Suppressor macrophage (primary cell): ENCODE measurements around the gene MAP4K3.

Experiments
- DNase-seq, 4 experiments: peaks; one replicate each; pipeline ENCODE4 v3.0.0-alpha.2; 2020 to 2022
- total RNA-seq, 17 experiments: gene quantifications; one replicate each; lab custom pipeline; 2026; ENCODE audit warnings: mixed read lengths in 6 of 17, inconsistent platforms in 3 of 17; lab: John Stamatoyannopoulos, UW

The MAP4K3 gene
- total RNA-seq: 12.1 to 106 (median 65.7) reads per million in 17 experiments

DNA sequence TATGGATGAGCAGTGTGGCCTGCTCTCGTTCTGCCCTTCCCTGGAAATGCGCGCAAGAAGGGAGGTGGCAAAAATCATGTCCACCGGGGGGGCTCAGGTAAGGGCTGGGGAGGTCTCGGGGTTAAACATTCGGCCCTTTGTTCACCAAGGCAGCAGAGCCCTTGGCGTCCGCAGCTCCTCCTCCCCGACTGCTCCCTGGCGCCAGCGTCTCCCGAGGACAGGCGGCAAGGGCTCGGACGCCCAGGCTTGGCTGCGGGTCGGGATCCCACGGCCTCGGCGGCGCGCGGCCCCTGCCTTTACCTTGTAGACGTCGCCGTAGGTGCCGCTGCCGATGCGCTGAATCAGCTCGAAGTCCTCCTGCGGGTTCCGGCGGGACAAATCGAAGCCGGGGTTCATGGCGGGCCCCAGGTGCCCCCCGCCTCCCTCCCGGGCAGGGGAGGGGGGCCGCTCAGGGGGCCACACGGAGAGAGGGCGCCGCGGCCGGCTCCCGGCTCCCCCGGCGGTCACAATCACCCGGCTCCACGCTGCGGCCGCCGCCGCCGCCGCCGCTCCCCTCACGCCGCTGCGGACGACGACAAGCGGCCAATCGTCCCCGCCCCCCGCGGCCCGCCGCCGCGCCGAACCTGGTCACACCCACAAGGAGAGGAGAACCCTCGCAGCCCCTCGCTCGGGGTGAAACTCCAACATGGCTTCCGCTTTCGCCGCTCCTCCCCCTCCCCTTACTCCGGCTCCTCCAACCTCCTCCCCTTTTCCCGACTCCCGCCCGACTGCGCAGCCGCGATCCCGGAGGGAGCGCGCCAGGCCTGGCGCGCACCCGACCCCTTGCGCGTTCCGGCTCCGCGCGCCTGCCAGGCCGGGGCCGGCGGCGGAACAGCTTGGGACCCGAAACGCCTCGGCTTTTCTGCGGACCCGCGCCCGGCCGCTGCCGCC is at the start of gene MAP4K3:
TSS of gene MAP4K3 (minus strand) at position 694 of the 930 bp plus-strand sequence. CDS start at position 396, 298 bp downstream.
- peak; percentile 95 to 97 (median 96) for DNase-seq

- peak in 1 of 4 experiments; percentile 14 for DNase-seq
Observed at GRCh38 chr2:39486071-39486470, 49.0 kb upstream of the MAP4K3 start.

DNA sequence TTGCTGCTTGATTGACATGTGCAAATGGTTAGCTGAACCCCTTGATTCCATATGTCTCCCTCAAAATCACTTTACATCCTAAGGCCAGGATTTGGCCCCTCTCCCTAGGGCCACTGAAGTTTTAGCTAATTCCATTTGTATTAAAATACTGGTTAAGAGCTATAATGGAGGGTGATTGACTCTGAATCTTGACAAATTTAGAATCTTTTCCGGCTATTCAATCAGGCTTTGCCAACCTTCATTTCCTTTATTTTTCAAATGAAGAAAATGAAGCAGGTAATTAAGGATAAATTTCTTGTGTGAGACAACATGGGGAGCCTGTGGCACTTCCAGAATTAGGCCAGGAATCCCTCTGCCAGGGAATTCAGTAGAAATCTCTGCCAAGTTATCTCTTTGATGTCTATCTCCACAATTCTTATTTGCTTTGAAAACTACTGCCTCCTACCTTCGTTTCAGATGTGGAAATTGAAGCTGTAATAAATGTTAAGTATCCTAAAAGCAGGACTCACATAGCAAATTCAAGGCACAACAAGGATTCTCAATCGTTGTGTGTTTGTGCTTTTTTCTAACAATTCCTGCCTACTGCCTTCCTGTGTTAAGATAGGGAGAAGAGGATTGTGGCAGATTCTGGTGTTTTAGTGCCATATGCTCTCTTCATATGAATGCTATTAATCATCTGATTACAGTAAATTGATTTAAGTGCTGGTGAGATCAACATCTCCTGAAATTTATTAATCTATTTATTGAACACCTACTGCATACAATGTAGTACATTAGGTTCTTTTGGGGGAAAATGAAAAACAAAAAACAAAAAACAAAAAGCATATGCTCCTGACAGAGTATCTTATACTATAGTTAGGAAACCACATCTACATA is 47.8 kb upstream of the MAP4K3 start:
- DNase-seq: no peak

- no peak for DNase-seq
Observed at GRCh38 chr2:39484206-39484605, 47.1 kb upstream of the MAP4K3 start.

DNA sequence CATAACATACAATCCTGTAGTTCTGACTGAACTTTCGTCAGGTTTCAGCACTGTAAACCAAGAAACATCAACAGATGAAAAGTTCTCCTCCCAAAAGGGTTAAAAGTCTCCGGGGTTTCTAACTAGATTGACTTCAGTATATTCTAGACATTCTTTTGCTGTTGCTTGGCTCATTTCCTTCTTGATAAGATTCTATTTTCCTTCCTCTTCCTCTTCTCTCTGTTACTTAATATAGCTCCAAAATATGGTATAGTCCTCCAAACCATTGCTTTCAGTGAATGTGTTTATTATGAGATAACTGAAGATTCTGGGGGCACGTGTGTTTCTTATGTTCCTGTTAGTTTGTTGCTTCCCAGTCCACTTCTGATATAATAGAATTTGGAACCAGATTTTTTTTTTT is 46.4 kb upstream of the MAP4K3 start:
- DNase-seq: peak in 2 of 4 experiments; percentile 49 to 53

GRCh38 chr2:39481611-39482010 is 44.5 kb upstream of the MAP4K3 start:
- DNase-seq: peak in 3 of 4 experiments; percentile 12 to 78 (median 73)

- no peak for DNase-seq
Observed at GRCh38 chr2:39479696-39480095, 42.6 kb upstream of the MAP4K3 start.

GRCh38 chr2:39479053-39479670 is 42.1 kb upstream of the MAP4K3 start:
- no peak for DNase-seq

GRCh38 chr2:39476524-39476923 is 39.4 kb upstream of the MAP4K3 start:
- peak; percentile 34 to 68 (median 56) for DNase-seq

GRCh38 chr2:39475006-39475405 is 37.9 kb upstream of the MAP4K3 start:
- peak in 1 of 4 experiments; percentile 38 for DNase-seq

GRCh38 chr2:39470580-39470979 is 33.5 kb upstream of the MAP4K3 start:
- no peak for DNase-seq

DNA sequence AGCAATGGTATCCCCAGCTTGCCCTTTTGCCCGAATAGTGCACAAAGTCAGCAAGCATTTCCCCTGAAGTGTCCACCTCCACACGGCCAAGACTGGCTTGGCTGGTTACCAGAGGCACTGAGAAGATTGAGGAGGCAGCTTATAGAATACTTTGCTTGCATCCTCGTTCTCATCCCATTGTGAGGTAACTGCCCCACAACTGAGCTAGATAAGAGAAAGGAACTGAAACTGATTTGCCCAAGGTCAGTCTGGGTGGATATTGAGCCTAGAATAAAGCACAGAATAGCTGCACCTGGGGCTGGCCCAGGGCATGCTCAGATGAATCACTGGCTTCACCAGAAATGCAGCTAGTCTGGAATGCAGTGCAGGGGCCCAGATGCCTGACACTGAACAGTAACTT is 32.7 kb upstream of the MAP4K3 start:
- DNase-seq: peak in 3 of 4 experiments; percentile 43 to 58 (median 57)

DNA sequence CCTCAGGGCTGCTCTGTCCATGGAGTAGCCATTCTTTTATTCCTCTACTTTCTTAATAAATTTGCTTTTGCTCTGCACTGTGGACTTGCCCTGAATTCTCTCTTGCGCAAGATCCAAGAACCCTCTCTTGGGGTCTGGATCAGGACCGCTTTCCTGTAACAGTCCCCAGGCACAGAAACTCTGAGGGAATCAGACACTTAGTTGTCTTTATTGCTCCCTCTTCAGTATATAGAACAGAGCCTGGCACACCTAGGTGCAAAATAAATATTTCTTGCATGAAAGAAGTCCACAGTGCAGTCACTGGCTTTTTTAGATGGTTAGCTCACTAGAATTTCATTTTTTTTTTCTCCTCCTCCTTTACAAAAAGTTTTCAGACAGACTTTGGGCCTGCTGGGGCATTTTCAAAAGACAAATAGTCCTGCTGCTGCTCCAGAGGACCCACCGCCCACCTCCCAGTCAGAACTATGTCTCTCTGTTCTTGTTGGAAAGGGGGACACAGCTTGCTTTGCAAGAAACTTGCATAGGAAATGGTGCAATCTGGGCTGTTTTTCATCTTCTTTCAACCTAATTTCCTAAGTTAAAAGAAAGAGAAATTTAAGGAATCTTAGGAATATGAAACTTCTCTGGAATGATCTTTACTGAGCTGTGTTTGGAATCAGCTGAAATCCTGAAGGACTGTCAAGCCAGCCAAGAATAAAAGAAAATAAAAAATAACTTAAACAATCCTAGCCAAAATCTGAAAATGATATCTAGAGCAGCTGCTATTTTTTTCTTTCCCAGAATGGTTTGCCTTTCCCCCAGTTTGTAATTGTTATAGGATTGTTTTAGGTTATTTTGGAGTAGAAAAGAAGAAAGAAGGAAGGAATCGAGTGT is 31.7 kb upstream of the MAP4K3 start:
- DNase-seq: no peak

GRCh38 chr2:39466311-39466710 is 29.2 kb upstream of the MAP4K3 start:
- no peak for DNase-seq

GRCh38 chr2:39464864-39465263 is 27.8 kb upstream of the MAP4K3 start:
- peak in 2 of 4 experiments; percentile 16 to 28 for DNase-seq

- DNase-seq: no peak
Observed at GRCh38 chr2:39455826-39456225, 18.7 kb upstream of the MAP4K3 start.

- DNase-seq: no peak
Observed at GRCh38 chr2:39452396-39452795, 15.3 kb upstream of the MAP4K3 start.

GRCh38 chr2:39451954-39452353 is 14.9 kb upstream of the MAP4K3 start:
- DNase-seq: no peak

DNA sequence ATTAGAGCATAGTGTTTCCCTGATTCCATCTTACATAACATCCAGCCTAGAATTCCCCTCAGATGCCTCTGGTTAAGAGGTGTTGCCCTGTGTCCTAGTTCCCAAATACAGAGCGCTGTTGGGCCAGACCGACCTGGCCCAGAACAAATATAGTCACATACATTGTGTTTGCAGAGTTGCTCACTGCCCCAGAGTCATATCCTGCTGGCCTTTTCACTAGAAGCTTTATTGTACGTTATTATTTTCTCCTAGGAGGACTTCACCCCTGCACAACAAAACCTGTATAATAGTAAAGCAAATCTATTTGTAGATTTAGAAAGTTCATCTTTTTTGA is 11.1 kb upstream of the MAP4K3 start:
- no peak for DNase-seq

- DNase-seq: no peak
Observed at GRCh38 chr2:39447266-39448168, 10.4 kb upstream of the MAP4K3 start.

DNA sequence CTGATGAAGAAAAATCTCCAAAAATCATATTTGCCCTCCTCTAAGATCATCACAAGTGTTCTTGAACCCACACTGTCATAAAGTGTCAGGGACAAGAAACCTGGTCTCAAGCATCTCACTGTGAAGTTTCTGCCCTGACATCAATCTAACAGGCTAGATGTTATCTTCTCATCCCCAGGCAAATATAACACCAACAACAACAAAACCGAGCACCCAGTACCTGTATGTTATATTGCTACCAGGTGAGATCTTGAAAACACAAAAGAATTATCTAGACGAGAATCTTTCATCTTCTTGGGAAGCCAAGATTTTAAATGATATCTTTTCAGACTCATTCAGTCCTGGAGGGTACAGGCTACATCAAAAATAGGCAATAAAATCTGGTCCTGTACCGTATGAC is 8.8 kb upstream of the MAP4K3 start:
- no peak for DNase-seq
